ENCODE data around the gene TACR2. TPM values are rescaled to one million over a fixed set of nuclear protein-coding genes. Genes with fewer than 3 reads are reported as not detected.
A peak's percentile ranks its signal among the peaks of the same experiment; 100 is the strongest.

TACR2 gene
- total RNA-seq, 2 donors from 2014 or later, result 0.66 TPM; not detected in 1

GRCh38 chr10:69360485-69361302, 56.0 kb downstream of the TACR2 start:
- no peaks in the 10 kb centered on the region for H3K27me3 ChIP-seq
- TF ChIP-seq CTCF (IDR thresholded peaks at IDR 0.05), result no peak
- no peak for TF ChIP-seq POLR2A (IDR thresholded peaks at IDR 0.05)
- no peak overlapping the region for H3K4me3 ChIP-seq
- no peaks in the 10 kb centered on the region for H3K36me3 ChIP-seq (replicated peaks in 1 of 2; ENCODE audit: insufficient read depth in 1 of 2, low read depth in 2 of 2)
- 16 to 19% methylated on average over 7 of the region's 8 CpGs for WGBS, 2 donors
- no peaks in the 10 kb centered on the region for H3K9me3 ChIP-seq
- ATAC-seq (peak; percentile 91), DNase-seq (peak; percentile 87 to 94 (median 92))
- H3K27ac ChIP-seq, result peak overlapping the region; percentile 78 to 89 (median 87)
- H3K4me1 ChIP-seq, result peaks cover 32% of the 10 kb centered on the region
- intact Hi-C loops (cut with DNase I), result no loop called here

GRCh38 chr10:69359594-69359993, 57.1 kb downstream of the TACR2 start:
- TF ChIP-seq POLR2A (IDR thresholded peaks at IDR 0.05) (no peak), CTCF (IDR thresholded peaks at IDR 0.05) (no peak)
- Histone ChIP-seq H3K36me3 (replicated peaks in 1 of 2; ENCODE audit: insufficient read depth in 1 of 2, low read depth in 2 of 2) (no peaks in the 10 kb centered on the region), H3K27ac (no peak overlapping the region), H3K4me3 (no peak overlapping the region), H3K27me3 (no peaks in the 10 kb centered on the region), H3K4me1 (peaks cover 32% of the 10 kb centered on the region), H3K9me3 (no peaks in the 10 kb centered on the region)
- intact Hi-C loops (cut with DNase I), result no loop called here
- DNase-seq (no peak), ATAC-seq (no peak)
- WGBS, 2 donors, result 88 to 90% methylated on average over 5 of the region's 5 CpGs

GRCh38 chr10:69359148-69359547, 57.6 kb downstream of the TACR2 start:
- ATAC-seq (no peak), DNase-seq (no peak)
- Histone ChIP-seq H3K4me1 (peaks cover 32% of the 10 kb centered on the region), H3K4me3 (no peak overlapping the region), H3K36me3 (replicated peaks in 1 of 2; ENCODE audit: insufficient read depth in 1 of 2, low read depth in 2 of 2) (no peaks in the 10 kb centered on the region), H3K27ac (no peak overlapping the region), H3K27me3 (no peaks in the 10 kb centered on the region), H3K9me3 (no peaks in the 10 kb centered on the region)
- TF ChIP-seq CTCF (IDR thresholded peaks at IDR 0.05), result no peak
- no peak for TF ChIP-seq POLR2A (IDR thresholded peaks at IDR 0.05)
- intact Hi-C loops (cut with DNase I), result no loop called here
- WGBS, 2 donors, result 69 to 87% methylated on average over 3 of the region's 3 CpGs

- no peak for DNase-seq
- Histone ChIP-seq H3K9me3 (no peaks in the 10 kb centered on the region), H3K27ac (no peak overlapping the region), H3K36me3 (replicated peaks in 1 of 2; ENCODE audit: insufficient read depth in 1 of 2, low read depth in 2 of 2) (no peaks in the 10 kb centered on the region), H3K4me3 (no peak overlapping the region), H3K27me3 (no peaks in the 10 kb centered on the region), H3K4me1 (peaks cover 32% of the 10 kb centered on the region)
- TF ChIP-seq POLR2A (IDR thresholded peaks at IDR 0.05), result no peak
- 86 to 90% methylated on average over 12 of the region's 12 CpGs for WGBS, 2 donors
- no peak for ATAC-seq
- intact Hi-C loops (cut with DNase I), result no loop called here
These were observed 58.4 kb downstream of the TACR2 start for GRCh38 chr10:69358148-69358795.

GRCh38 chr10:69356187-69356586, 60.5 kb downstream of the TACR2 start:
- 84 to 85% methylated on average over 2 of the region's 2 CpGs for WGBS, 2 donors
- ATAC-seq (no peak), DNase-seq (no peak)
- intact Hi-C loops (cut with DNase I), result no loop called here
- no peaks in the 10 kb centered on the region for H3K27me3 ChIP-seq
- H3K4me3 ChIP-seq, result no peak overlapping the region
- no peaks in the 10 kb centered on the region for H3K36me3 ChIP-seq (replicated peaks in 1 of 2; ENCODE audit: insufficient read depth in 1 of 2, low read depth in 2 of 2)
- H3K27ac ChIP-seq, result no peak overlapping the region
- no peak for TF ChIP-seq CTCF (IDR thresholded peaks at IDR 0.05)
- TF ChIP-seq POLR2A (IDR thresholded peaks at IDR 0.05), result no peak
- H3K4me1 ChIP-seq, result peaks cover 17% of the 10 kb centered on the region
- H3K9me3 ChIP-seq, result no peaks in the 10 kb centered on the region
